Measurements from ENCODE around the gene ZSCAN4. TPM values are rescaled to one million over a fixed set of nuclear protein-coding genes. Genes with fewer than 3 reads are reported as not detected.

The ZSCAN4 gene
- total and polyA plus RNA-seq, 2 experiments from 2014 or later = not detected

- Histone ChIP-seq H3K27ac (no peak overlapping the region), H3K4me1 (ENCODE audit: insufficient read depth) (peaks cover 11% of the 10 kb centered on the region), H3K9me3 (ENCODE audit: low read depth) (peaks cover 43% of the 10 kb centered on the region), H2AFZ (no peak overlapping the region), H3K4me3 (no peak overlapping the region), H3K36me3 (replicated peaks; ENCODE audit: insufficient read depth, low read depth) (peaks cover 14% of the 10 kb centered on the region), H3K4me2 (no peak overlapping the region), H3K9me2 (replicated peaks; ENCODE audit: insufficient read depth) (no peaks in the 10 kb centered on the region), H3K27me3 (no peaks in the 10 kb centered on the region), H3K79me2 (peaks cover 86% of the 10 kb centered on the region), H4K20me1 (ENCODE audit: insufficient read depth, poor library complexity, severe bottlenecking) (no peaks in the 10 kb centered on the region)
- 97% methylated on average over 12 of the region's 12 CpGs for WGBS (ENCODE audit: low lambda C conversion rate, missing lambda C conversion rate)
- TF ChIP-seq CTCF (IDR thresholded peaks at IDR 0.05; ENCODE audit: poor library complexity) = no peak
- no peak for TF ChIP-seq EZH2phosphoT487 (IDR thresholded peaks at IDR 0.05; ENCODE audit: low read depth, severe bottlenecking, unreplicated experiment)
- TF ChIP-seq EZH2 (IDR thresholded peaks at IDR 0.05; ENCODE audit: borderline replicate concordance) = no peak
- DNase-seq (ENCODE audit: low spot score) = no peak
Measured at GRCh38 chr19:57687363-57688010, 18.8 kb downstream of the ZSCAN4 start.

GRCh38 chr19:57688011-57688763 lies 19.5 kb downstream of the ZSCAN4 start:
- Histone ChIP-seq H3K79me2 (peaks cover 79% of the 10 kb centered on the region), H2AFZ (no peak overlapping the region), H3K27ac (no peak overlapping the region), H3K27me3 (no peaks in the 10 kb centered on the region), H3K4me3 (no peak overlapping the region), H3K9me2 (replicated peaks; ENCODE audit: insufficient read depth) (no peaks in the 10 kb centered on the region), H3K4me2 (no peak overlapping the region), H4K20me1 (ENCODE audit: insufficient read depth, poor library complexity, severe bottlenecking) (no peaks in the 10 kb centered on the region), H3K36me3 (replicated peaks; ENCODE audit: insufficient read depth, low read depth) (peaks cover 14% of the 10 kb centered on the region), H3K9me3 (ENCODE audit: low read depth) (peaks cover 43% of the 10 kb centered on the region), H3K4me1 (ENCODE audit: insufficient read depth) (peaks cover 4% of the 10 kb centered on the region)
- TF ChIP-seq EZH2phosphoT487 (IDR thresholded peaks at IDR 0.05; ENCODE audit: low read depth, severe bottlenecking, unreplicated experiment) (no peak), CTCF (IDR thresholded peaks at IDR 0.05; ENCODE audit: poor library complexity) (no peak), EZH2 (IDR thresholded peaks at IDR 0.05; ENCODE audit: borderline replicate concordance) (no peak)
- no peak for DNase-seq (ENCODE audit: low spot score)
- WGBS (ENCODE audit: low lambda C conversion rate, missing lambda C conversion rate) = 97% methylated on average over 6 of the region's 6 CpGs

GRCh38 chr19:57689750-57690149 lies 21.0 kb downstream of the ZSCAN4 start:
- peaks cover 64% of the 10 kb centered on the region for H3K79me2 ChIP-seq
- DNase-seq (ENCODE audit: low spot score) = no peak

More at GRCh38 chr19:57689750-57690149, 21.0 kb downstream of the ZSCAN4 start:
- 100% methylated on average over 3 of the region's 3 CpGs for WGBS (ENCODE audit: low lambda C conversion rate, missing lambda C conversion rate)
- Histone ChIP-seq H3K9me2 (replicated peaks; ENCODE audit: insufficient read depth) (no peaks in the 10 kb centered on the region), H3K4me1 (ENCODE audit: insufficient read depth) (no peaks in the 10 kb centered on the region), H3K27me3 (no peaks in the 10 kb centered on the region), H3K4me3 (no peak overlapping the region), H3K9me3 (ENCODE audit: low read depth) (peaks cover 37% of the 10 kb centered on the region), H2AFZ (no peak overlapping the region), H3K4me2 (no peak overlapping the region), H3K36me3 (replicated peaks; ENCODE audit: insufficient read depth, low read depth) (peaks cover 14% of the 10 kb centered on the region), H4K20me1 (ENCODE audit: insufficient read depth, poor library complexity, severe bottlenecking) (no peaks in the 10 kb centered on the region), H3K27ac (no peak overlapping the region)
- TF ChIP-seq EZH2 (IDR thresholded peaks at IDR 0.05; ENCODE audit: borderline replicate concordance) (no peak), EZH2phosphoT487 (IDR thresholded peaks at IDR 0.05; ENCODE audit: low read depth, severe bottlenecking, unreplicated experiment) (no peak), CTCF (IDR thresholded peaks at IDR 0.05; ENCODE audit: poor library complexity) (no peak)
